ENCODE data around the gene PRRX2.

GRCh38 chr9:129627556-129628440 is 37.6 kb upstream of the PRRX2 start:
- TF ChIP-seq CTCF (tag by site-specific recombination; IDR thresholded peaks at IDR 0.05) (no peak), MEIS1 (CRISPR knock-in tag; IDR thresholded peaks at IDR 0.05; ENCODE audit: borderline replicate concordance) (no peak), REST (tag by site-specific recombination; IDR thresholded peaks at IDR 0.05) (0 out of 2 replicates have a peak, but pooled peaks have one; percentile 18)

All from HEK293 (cell line).